K562 (cell line): ENCODE measurements around the gene FLT1. TPM values are rescaled to one million over a fixed set of nuclear protein-coding genes. Genes with fewer than 3 reads are reported as not detected.

ENCODE experiments used
- CBX8 ChIP-seq: fragments of 200-600 bp; sonication (generic); IDR thresholded peaks from 2 replicates; pipeline ENCODE4 v1.6.1; 2012; ENCODE audit warnings: borderline replicate concordance, mixed run types, low read depth, mild to moderate bottlenecking, moderate library complexity, mixed read lengths, low read length, control low read depth, inconsistent platforms; ENCODE audit not compliant: poor library complexity, severe bottlenecking; ENCODE audit errors: extremely low read depth
- CTCFL ChIP-seq: IDR thresholded peaks from 2 replicates; pipeline ENCODE4 v1.6.1; 2011; ENCODE audit warnings: borderline replicate concordance, low read depth, mild to moderate bottlenecking, moderate library complexity, low read length; ENCODE audit not compliant: insufficient read depth, poor library complexity, severe bottlenecking
- CXXC5 ChIP-seq: fragments of 250-450 bp; sonication (Bioruptor Pico); IDR thresholded peaks from 2 replicates; pipeline ENCODE4 v1.8.0; 2022; ENCODE audit warnings: inconsistent platforms, mild to moderate bottlenecking, moderate library complexity
- ELK3 ChIP-seq: fragments of 450-650 bp; formaldehyde crosslinking; IDR thresholded peaks from 2 replicates; pipeline ENCODE4 v1.4.0; 2020; ENCODE audit warnings: mild to moderate bottlenecking
- GTF3C2 ChIP-seq: IDR thresholded peaks from 3 replicates; pipeline ENCODE4 v1.6.1; 2011; ENCODE audit warnings: borderline replicate concordance, mild to moderate bottlenecking, moderate library complexity; ENCODE audit not compliant: insufficient read length; ENCODE audit errors: extremely low read depth
- KAT7 ChIP-seq: sonication (generic); formaldehyde crosslinking; IDR thresholded peaks from 2 replicates; pipeline ENCODE4 v1.8.0; 2022; ENCODE audit warnings: missing genetic modification reagents, mild to moderate bottlenecking, borderline replicate concordance
- MCM7 ChIP-seq, 2 experiments: fragments of 450-650 bp; IDR thresholded peaks; 2 replicates each; pipeline ENCODE4 v1.6.1; 2016 to 2018
- MTF1 ChIP-seq: fragments of 250-450 bp; sonication (Bioruptor Pico); IDR thresholded peaks from 2 replicates; pipeline ENCODE4 v1.9.0; 2021; ENCODE audit warnings: moderate library complexity, mild to moderate bottlenecking, inconsistent platforms, borderline replicate concordance
- NR3C1 ChIP-seq: sonication (generic); formaldehyde crosslinking; IDR thresholded peaks from 2 replicates; pipeline ENCODE4 v1.8.1; 2022; ENCODE audit warnings: missing genetic modification reagents
- PRMT5 ChIP-seq: sonication (generic); formaldehyde crosslinking; IDR thresholded peaks from 2 replicates; pipeline ENCODE4 v1.5.0; 2020; ENCODE audit warnings: missing genetic modification reagents
- PTRF ChIP-seq: fragments of 450-650 bp; IDR thresholded peaks from 2 replicates; pipeline ENCODE4 v1.6.1; 2016; ENCODE audit warnings: mild to moderate bottlenecking, missing genetic modification characterization, missing compliant biosample characterization
- SIRT6 ChIP-seq: IDR thresholded peaks from one replicate; pipeline ENCODE4 v1.6.1; 2012; ENCODE audit warnings: low read depth, mild to moderate bottlenecking, control low read depth, inconsistent platforms, low read length, moderate library complexity
- SMAD3 ChIP-seq: fragments of 450-650 bp; formaldehyde crosslinking; conservative IDR thresholded peaks from 2 replicates; pipeline ENCODE4 v1.4.0; 2020; ENCODE audit warnings: mild to moderate bottlenecking
- SREBF2 ChIP-seq: sonication (generic); formaldehyde crosslinking; IDR thresholded peaks from 2 replicates; pipeline ENCODE4 v1.4.0; 2020; ENCODE audit warnings: mild to moderate bottlenecking, missing genetic modification reagents
- TFE3 ChIP-seq: fragments of 450-650 bp; formaldehyde crosslinking; IDR thresholded peaks from 2 replicates; pipeline ENCODE4 v1.4.0; 2020; ENCODE audit warnings: mild to moderate bottlenecking, mixed read lengths
- TRIM24 ChIP-seq, 2 experiments: fragments of 450-650 bp; IDR thresholded peaks; 2 replicates each; pipeline ENCODE4 v1.6.1; 2016
- USF1 ChIP-seq: sonication (generic); formaldehyde crosslinking; IDR thresholded peaks from 2 replicates; pipeline ENCODE4 v1.9.0; 2022; ENCODE audit warnings: mild to moderate bottlenecking, missing genetic modification reagents
- ZNF282 ChIP-seq: sonication (generic); formaldehyde crosslinking; IDR thresholded peaks from 2 replicates; pipeline ENCODE4 v1.8.1; 2023; ENCODE audit warnings: missing genetic modification reagents
- ZNF354B ChIP-seq: fragments of 250-450 bp; sonication (Bioruptor Pico); IDR thresholded peaks from 2 replicates; pipeline ENCODE4 v1.4.0; 2020
- polyA plus RNA-seq, 8 experiments: library from polyadenylated mRNA; depleted of rRNA in 4 of 8; stranded (reverse) in 5 of 8; unstranded in 3 of 8; fragments of >200 nt; fragmentation: Nextera tagmentation in 2 of 8; fragmentation: Illumina TruSeq in 1 of 8; extraction: Ambion mirVana in 2 of 8; extraction: Trizol in 1 of 8; gene quantifications; 2 replicates each; pipeline versions ENCODE4 v1.2.1 to v1.2.3, GENCODE V29; 2011 to 2014; ENCODE audit warnings: inconsistent platforms in 1 of 8, missing spikeins in 1 of 8
- total RNA-seq, 7 experiments: library from RNA; depleted of rRNA in 6 of 7; stranded (reverse); fragments of >200 nt in 6 of 7; fragmentation: Illumina TruSeq in 2 of 7; extraction: Trizol in 2 of 7; gene quantifications; 2 replicates each; pipeline versions ENCODE4 v1.2.1 to v1.2.3, GENCODE V29; 2011 to 2021; ENCODE audit warnings: low replicate concordance in 1 of 7

Gene FLT1
- total and polyA plus RNA-seq, 9 of the 15 experiments (the other 6 are each of a cell fraction or from before 2014, with no cell fraction given) = 0.01 to 2.0 (median 0.22) TPM

GRCh38 chr13:28532388-28533124 is 37.6 kb upstream of the FLT1 start (continued):
- TF ChIP-seq CXXC5 (CRISPR knock-in tag) (peak; percentile 90), SMAD3 (CRISPR knock-in tag) (no peak), ZNF282 (CRISPR knock-in tag) (no peak), KAT7 (CRISPR knock-in tag) (no peak), USF1 (CRISPR knock-in tag) (0 out of 2 replicates have a peak, but pooled peaks have one; percentile 16), MCM7 (IDR thresholded peaks at IDR 0.05) (no peak), CTCFL (no peak), ZNF354B (CRISPR knock-in tag) (no peak), TFE3 (CRISPR knock-in tag) (no peak), TRIM24 (IDR thresholded peaks at IDR 0.05) (peak; percentile 74 to 86), PTRF (no peak), CBX8 (no peak), NR3C1 (CRISPR knock-in tag) (no peak), ELK3 (CRISPR knock-in tag) (no peak), SIRT6 (no peak), GTF3C2 (no peak), PRMT5 (CRISPR knock-in tag) (no peak), SREBF2 (CRISPR knock-in tag) (no peak), MTF1 (CRISPR knock-in tag) (no peak)
